Body of pancreas (tissue), 4 donors: Measurements from ENCODE around the gene HYAL2. TPM values are rescaled to one million over a fixed set of nuclear protein-coding genes. Genes with fewer than 3 reads are reported as not detected.

Experiments used
- ATAC-seq: fragments of 150-250 bp; one replicate; pipeline ENCODE4 v1.9.1; 2016
- DNase-seq, 4 donors: peaks; one replicate each; pipeline ENCODE4 v3.0.0-alpha.2; 2019
- H3K27ac ChIP-seq, 4 donors: fragments of 200-600 bp; sonication (generic); 1 replicate in 3 of 4; 2 replicates in 1 of 4; pipeline versions ENCODE4 v1.5.1 to v1.6.1; 2016 to 2019; ENCODE audit warnings: mild to moderate bottlenecking in 1 of 4, mixed read lengths in 1 of 4, moderate library complexity in 1 of 4
- H3K27me3 ChIP-seq, 2 donors: fragments of 200-600 bp; sonication (generic); one replicate each; pipeline ENCODE4 v1.6.0; 2016; ENCODE audit warnings: mild to moderate bottlenecking in 1 of 2
- H3K36me3 ChIP-seq, 2 donors: fragments of 200-600 bp; sonication (generic); replicated peaks in 1 of 2; 2 replicates each; pipeline ENCODE4 v1.5.1; 2016; ENCODE audit warnings: low read depth in 2 of 2; ENCODE audit not compliant: insufficient read depth in 1 of 2
- H3K4me1 ChIP-seq: fragments of 200-600 bp; sonication (generic); one replicate; pipeline ENCODE4 v1.6.0; 2016
- H3K4me3 ChIP-seq, 2 donors: fragments of 200-600 bp; sonication (generic); 1 replicate in 1 of 2; 2 replicates in 1 of 2; pipeline ENCODE4 v1.5.1; 2016 to 2019
- H3K9me3 ChIP-seq, 3 donors: fragments of 200-600 bp; sonication (generic); 1 replicate in 2 of 3; 2 replicates in 1 of 3; pipeline ENCODE4 v1.5.1; 2016
- POLR2A ChIP-seq, 3 donors: fragments of 450-650 bp; IDR thresholded peaks; one replicate each; pipeline ENCODE4 v1.6.1; 2016; ENCODE audit warnings: antibody characterized with exemption in 3 of 3, mild to moderate bottlenecking in 2 of 3
- WGBS, 2 donors: methylation state at CpG; one replicate each; pipeline ENCODE4 v1.1.5; 2017; 5-methylcytosine and 5-hydroxymethylcytosine counted together
- intact Hi-C: fragments of 100-400 bp; cut with DNase I; formaldehyde crosslinking; loops from one replicate; pipeline ENCODE4 v1.15.1; 2023
- total RNA-seq, 2 donors: library from RNA; depleted of rRNA; stranded (reverse); fragments of >200 nt; gene quantifications; one replicate each; pipeline ENCODE4 v1.1.0, GENCODE V29; 2016
- TF ChIP-seq, protein P1 (sequence below), 7 experiments: fragments of 450-650 bp in 4 of 7; fragments of 200-600 bp in 3 of 7; sonication (generic) in 3 of 7; IDR thresholded peaks; one replicate each; pipeline ENCODE4 v1.5.1; 2016 to 2019; ENCODE audit warnings: antibody characterized with exemption in 7 of 7

The HYAL2 gene
- total RNA-seq, 2 donors from 2014 or later, result 35.6 to 48.3 TPM

- intact Hi-C loops, result loop anchor here (5.0 to 10.0 kb wide), 2 partner anchors 39 to 77 kb away; partner anchors contain the start of gene GNAT1
- H3K27me3 ChIP-seq, result no peaks in the 10 kb centered on the region
- H3K9me3 ChIP-seq, result no peaks in the 10 kb centered on the region
- peaks cover 79% of the 10 kb centered on the region for H3K4me1 ChIP-seq
- H3K4me3 ChIP-seq, result no peak overlapping the region
- WGBS, 2 donors, result 20 to 40% methylated on average over 9 to 10 of the region's 10 CpGs
- TF ChIP-seq POLR2A (IDR thresholded peaks at IDR 0.05), result peak in 1 of 3 donors; percentile 18
- TF ChIP-seq, protein P1, sequence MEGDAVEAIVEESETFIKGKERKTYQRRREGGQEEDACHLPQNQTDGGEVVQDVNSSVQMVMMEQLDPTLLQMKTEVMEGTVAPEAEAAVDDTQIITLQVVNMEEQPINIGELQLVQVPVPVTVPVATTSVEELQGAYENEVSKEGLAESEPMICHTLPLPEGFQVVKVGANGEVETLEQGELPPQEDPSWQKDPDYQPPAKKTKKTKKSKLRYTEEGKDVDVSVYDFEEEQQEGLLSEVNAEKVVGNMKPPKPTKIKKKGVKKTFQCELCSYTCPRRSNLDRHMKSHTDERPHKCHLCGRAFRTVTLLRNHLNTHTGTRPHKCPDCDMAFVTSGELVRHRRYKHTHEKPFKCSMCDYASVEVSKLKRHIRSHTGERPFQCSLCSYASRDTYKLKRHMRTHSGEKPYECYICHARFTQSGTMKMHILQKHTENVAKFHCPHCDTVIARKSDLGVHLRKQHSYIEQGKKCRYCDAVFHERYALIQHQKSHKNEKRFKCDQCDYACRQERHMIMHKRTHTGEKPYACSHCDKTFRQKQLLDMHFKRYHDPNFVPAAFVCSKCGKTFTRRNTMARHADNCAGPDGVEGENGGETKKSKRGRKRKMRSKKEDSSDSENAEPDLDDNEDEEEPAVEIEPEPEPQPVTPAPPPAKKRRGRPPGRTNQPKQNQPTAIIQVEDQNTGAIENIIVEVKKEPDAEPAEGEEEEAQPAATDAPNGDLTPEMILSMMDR (IDR thresholded peaks at IDR 0.05), result no peak
- H3K27ac ChIP-seq, result peak overlapping the region; percentile 93 to 97 (median 94)
- no peak for ATAC-seq
- DNase-seq, result no peak
- H3K36me3 ChIP-seq, result no peaks in the 10 kb centered on the region
Observed at GRCh38 chr3:50271314-50271936, 51.1 kb downstream of the HYAL2 start.

DNA sequence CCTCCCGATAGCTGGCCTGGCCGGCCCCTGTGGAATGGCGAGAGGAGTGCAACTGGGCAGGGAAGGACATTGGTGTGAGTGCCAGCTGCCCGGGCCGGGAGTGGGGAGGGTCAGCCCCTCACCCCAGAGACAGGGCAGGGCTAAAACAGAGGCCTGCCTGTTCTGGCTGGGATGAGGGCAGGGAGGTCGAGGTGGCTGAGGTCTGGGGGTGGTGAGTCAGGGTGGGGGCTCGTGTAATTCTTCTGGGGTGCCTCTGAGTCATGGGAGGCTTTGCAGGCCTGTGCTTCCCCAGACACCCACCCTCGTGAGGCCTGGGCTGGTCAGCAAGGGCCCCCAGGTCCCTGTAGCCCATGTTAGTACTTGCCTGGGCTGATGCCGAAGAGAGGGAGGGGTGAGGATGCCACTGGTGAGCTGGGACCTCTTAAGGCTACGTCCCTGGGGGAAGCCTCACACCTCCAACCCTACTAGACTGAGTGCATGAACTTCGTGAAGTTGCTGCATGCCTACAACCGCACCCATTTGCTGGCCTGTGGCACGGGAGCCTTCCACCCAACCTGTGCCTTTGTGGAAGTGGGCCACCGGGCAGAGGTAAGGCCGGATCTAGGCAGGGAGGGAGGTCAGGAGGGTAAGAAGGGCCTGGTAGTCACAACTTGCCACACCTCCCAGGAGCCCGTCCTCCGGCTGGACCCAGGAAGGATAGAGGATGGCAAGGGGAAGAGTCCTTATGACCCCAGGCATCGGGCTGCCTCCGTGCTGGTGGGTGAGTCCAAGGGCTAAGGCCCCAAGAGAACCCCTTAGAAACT lies 51.9 kb downstream of the HYAL2 start:
- Histone ChIP-seq H3K36me3 (no peaks in the 10 kb centered on the region), H3K27me3 (no peaks in the 10 kb centered on the region), H3K27ac (peak overlapping the region; percentile 93 to 97 (median 94)), H3K9me3 (no peaks in the 10 kb centered on the region), H3K4me1 (peaks cover 87% of the 10 kb centered on the region), H3K4me3 (no peak overlapping the region)
- no peak for ATAC-seq
- 50 to 51% methylated on average over 10 to 19 of the region's 19 CpGs for WGBS, 2 donors
- intact Hi-C loops, result loop anchor here (5.0 to 10.0 kb wide), 2 partner anchors 38 to 76 kb away; partner anchors contain the start of gene GNAT1
- DNase-seq, result no peak
- no peak for TF ChIP-seq POLR2A (IDR thresholded peaks at IDR 0.05)
- TF ChIP-seq, protein P1 (IDR thresholded peaks at IDR 0.05), result no peak

DNA sequence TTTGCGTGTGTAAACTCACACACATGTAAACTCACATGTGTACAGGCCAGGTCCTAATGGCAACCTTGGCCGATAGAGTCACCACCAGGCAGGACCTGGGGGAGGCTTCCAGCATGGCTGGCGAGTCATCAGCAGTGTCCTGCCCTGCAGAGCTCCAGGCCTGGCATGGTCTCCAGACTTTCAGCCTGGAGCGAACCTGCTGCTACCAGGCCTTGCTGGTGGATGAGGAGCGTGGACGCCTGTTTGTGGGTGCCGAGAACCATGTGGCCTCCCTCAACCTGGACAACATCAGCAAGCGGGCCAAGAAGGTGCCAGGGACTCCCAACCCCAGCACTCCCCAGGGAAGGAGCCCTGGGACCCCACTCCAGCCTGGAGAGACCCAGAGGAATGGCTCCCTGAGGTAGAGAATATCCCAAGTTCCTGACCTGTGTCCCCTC lies 52.5 kb downstream of the HYAL2 start:
- no peak for TF ChIP-seq POLR2A (IDR thresholded peaks at IDR 0.05)
- TF ChIP-seq, protein P1 (IDR thresholded peaks at IDR 0.05), result no peak
- DNase-seq (no peak), ATAC-seq (no peak)
- Histone ChIP-seq H3K9me3 (no peaks in the 10 kb centered on the region), H3K27me3 (no peaks in the 10 kb centered on the region), H3K36me3 (no peaks in the 10 kb centered on the region), H3K27ac (peak overlapping the region; percentile 93 to 97 (median 94)), H3K4me1 (peaks cover 93% of the 10 kb centered on the region), H3K4me3 (peak overlapping the region in 1 of 2 donors; percentile 16)
- WGBS, 2 donors, result 37 to 40% methylated on average over 1 to 8 of the region's 8 CpGs
- intact Hi-C loops, result loop anchor here (5.0 to 10.0 kb wide), 2 partner anchors 38 to 75 kb away; partner anchors contain the start of gene GNAT1

DNA sequence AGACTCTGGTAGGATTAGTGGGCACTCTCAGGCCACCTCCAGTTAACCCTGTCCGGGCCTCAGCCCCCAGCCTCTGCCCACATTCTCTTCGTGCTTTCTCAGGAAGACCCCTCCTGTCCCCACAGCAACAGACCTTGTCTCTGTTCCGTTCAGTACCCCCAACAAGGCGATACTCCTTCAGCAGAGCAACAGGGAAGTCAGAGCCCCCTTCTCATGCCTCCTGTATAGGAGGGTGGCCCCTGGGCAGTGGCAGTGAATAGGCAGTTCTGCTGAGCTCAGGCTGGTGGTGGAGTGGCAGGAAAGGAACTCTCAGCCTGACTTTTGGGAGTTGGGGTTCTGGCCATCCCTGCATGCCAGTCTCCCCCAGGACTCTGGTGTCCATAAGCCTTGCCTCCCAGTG lies 53.1 kb downstream of the HYAL2 start:
- H3K36me3 ChIP-seq, result no peaks in the 10 kb centered on the region
- H3K9me3 ChIP-seq, result no peaks in the 10 kb centered on the region
- intact Hi-C loops, result no loop called here
- TF ChIP-seq, protein P1 (IDR thresholded peaks at IDR 0.05), result no peak
- TF ChIP-seq POLR2A (IDR thresholded peaks at IDR 0.05), result no peak
- 17 to 22% methylated on average over 4 of the region's 4 CpGs for WGBS, 2 donors
- peak overlapping the region; percentile 93 to 97 (median 94) for H3K27ac ChIP-seq
- no peak for ATAC-seq
- DNase-seq, result no peak
- peaks cover 97% of the 10 kb centered on the region for H3K4me1 ChIP-seq
- H3K4me3 ChIP-seq, result peak overlapping the region; percentile 4 to 16
- no peaks in the 10 kb centered on the region for H3K27me3 ChIP-seq
